ENCODE results near the gene CIP2A.

Gene CIP2A

DNA sequence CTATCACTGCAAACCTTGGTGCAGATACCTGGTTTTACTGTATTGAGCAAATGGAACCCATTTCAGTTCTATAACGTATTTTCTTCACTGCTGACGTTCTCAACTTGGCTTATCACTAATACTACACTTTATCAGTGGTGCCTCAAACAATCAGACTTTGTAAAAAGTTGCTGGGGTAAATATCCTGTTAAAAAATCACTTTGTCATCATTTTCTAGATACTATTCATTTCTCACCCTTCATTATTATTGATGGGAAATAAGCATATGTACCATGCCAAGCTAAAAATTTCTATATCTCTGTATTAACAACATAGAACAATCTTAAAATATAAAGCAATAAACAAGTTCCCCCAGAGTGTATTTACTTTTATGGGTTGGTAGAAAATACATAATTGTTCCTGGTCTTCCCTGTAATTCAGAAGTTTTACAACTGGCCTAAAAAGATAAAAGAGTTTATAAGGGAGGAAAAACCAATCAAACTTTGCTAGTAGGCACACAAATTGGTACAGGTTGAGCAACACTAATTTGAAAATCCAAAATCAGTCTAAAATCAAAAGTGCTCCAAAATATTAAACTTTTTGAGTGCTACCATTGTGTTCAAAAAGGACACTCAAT lies 33.2 kb downstream of the CIP2A start:
- no peak for DNase-seq

DNA sequence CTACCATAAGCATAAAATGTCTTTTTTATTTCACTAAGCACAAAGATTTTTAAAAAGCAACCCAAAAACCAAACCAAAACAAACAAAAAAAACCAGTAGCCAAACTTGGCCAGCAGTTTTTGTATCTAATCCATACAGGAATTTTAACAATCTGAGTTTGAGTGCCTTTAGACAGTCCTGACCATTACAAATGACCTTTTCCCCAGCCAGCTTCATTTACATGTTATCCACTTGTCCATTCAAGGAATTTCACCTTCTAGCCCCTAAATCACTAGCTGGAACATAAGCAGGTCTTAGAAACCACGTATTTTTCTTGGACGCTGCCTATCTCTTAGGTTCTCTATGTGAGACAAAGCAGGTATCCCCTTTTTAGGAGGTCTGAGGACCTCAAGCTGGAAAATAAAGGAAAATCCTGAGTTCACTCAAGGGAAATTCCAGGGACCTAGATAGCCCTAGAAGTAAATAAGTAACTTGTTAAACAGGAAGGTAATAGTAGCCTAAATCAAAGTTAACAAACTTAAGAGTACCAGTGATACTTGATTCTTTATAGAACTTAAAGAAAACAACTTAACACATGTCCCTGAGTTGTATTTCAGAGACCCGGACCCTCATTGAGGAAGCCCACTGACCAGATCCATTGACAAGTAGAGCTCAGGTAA lies 34.2 kb downstream of the CIP2A start:
- no peak for DNase-seq

DNA sequence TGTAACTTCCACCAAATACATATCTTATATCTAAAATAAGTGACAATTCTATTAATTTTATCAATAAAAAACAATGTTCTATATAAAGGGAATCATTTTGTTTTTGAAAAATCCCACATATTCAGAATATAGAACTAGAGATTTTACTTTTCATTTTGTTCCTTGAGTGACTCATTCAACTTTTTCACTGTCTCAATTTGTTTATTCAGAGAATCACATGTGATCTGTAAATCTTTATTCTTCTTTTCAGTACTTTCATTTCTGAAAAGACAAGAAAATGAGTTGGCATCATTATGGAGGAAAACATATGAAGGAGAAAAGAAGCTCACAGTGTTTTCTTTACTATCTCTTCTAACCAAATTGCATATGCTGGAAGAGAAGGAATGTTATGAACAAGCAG lies 35.0 kb downstream of the CIP2A start:
- DNase-seq: no peak

DNA sequence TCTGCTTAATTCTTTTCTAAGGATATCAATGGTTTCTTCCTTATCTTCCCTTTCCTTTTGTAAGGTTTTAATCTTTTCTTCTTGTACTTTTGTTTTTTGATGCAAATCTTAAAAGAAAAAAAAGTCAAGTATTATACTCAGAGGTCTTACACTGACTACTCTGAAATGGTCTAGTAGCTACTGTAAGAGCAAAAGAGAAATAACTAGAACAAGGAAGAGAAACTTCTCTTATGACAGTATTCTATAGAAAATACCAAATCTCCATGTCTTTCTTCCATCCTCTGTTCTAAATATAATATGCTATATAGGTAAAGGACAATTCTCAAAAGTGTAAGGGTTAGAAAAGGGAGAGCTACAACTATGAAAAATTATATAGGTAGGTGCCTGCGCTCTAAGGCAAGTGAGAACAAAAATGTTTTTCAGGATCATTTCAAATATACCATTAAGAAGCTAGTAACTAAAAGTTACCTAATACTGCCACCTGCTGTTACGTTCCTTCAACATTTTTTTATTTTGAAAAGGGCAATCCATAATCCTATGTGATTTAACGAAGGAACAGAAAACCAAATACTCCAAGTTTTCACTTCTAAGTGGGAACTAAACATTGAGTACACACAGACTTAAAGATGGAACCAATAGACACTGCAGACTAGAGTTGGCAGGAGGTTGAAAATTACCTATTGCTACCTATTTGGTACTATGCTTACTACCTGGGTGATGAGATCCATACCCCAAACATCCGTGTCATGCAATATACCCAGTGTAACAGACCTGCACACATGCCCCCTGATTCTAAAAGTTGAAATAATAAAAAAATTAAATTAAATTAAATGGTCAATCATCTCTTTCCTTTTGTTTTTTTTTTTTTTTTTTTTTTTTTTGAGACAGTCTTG lies 36.7 kb downstream of the CIP2A start:
- peak; percentile 5 for DNase-seq

DNA sequence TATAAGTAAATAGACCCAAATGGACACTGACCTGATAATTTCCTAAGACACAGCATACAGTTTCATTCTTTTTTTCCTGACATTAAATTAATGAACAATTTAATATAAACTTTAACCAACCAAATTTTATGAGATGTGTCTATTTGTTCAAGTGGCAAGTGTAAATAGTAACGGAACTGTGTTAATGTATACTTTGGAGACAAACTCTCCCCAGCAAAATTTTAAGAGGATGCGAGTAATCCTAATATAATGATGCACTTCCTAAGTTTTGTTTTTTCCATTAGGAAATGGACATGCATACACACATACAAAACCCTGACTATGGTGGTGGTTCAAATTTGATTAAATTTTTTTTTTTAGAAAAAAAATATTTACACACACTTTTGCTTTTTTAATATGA lies 40.4 kb downstream of the CIP2A start:
- DNase-seq: no peak

DNA sequence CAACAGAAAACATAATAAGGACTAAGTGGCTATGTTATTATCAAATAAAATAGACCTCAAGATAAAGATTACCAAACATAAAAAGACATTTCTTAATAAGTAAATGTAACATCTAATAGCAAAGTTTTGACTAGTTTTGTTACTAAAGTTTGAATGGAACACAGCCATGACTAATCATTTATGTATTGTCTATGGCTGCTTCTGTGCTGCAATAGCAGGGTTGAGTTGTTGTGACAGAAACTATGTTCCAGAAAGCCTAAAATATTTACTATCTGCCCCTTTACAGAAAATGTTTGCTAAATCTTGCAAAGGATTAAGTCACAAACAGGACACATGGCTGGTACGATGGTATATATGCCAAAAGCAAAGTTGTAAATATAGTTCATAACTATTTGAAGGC lies 40.9 kb downstream of the CIP2A start:
- no peak for DNase-seq

DNA sequence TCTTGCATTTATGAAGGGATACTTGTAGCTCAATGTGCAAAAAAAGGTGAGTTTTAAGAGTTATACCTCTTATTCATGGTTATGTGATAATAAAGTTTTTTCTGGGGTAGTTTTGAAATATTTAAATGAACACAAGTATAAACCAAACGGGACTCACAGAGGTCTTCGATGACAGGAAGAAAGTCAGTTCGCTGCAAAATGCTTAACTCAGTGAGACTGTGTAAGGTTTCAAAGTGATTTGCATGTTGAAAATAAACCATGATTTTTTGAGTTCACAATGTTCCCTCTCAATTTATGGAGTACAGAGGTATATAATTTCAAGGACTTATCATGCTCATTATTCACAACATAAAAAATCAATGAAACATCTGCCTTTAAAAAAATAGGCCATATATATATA lies 42.5 kb downstream of the CIP2A start:
- no peak for DNase-seq

DNA sequence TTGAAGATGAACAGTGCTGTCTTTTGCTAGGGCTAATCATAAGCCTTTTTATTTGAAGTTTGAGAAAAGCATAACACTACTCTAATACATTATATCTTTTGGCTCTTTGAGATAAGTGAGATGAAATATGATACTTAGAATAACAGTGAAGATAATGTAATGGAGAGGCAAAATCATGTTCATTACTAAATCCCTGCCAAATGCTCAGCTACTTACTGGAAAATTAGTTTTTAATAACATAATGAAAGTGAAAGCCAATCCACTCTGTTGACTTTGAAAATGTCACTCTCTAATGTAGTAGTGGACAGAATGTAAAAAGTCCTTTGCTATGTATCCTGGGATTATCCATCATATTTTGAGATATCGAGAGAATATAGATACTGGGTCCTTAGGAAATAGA lies 43.0 kb downstream of the CIP2A start:
- no peak for DNase-seq

DNA sequence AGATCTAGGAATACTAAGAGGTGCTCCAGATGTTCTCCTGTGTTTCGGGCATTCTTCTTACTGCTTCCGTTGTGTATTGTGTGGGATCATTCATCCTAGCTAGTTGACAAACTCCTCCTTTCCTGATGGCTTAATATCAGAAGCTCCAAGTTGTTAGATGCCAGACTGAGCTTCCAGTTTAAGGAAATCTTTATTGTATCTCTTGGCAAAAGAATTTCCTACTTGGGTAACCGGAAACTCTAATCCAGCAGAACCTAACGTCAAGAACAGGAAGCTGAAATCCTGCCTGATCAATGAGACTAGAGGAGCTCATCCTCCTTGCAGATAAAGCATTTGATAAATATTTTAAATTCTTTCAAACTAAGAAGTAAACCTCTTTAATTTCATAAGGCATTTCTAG lies 51.2 kb downstream of the CIP2A start:
- DNase-seq: no peak

DNA sequence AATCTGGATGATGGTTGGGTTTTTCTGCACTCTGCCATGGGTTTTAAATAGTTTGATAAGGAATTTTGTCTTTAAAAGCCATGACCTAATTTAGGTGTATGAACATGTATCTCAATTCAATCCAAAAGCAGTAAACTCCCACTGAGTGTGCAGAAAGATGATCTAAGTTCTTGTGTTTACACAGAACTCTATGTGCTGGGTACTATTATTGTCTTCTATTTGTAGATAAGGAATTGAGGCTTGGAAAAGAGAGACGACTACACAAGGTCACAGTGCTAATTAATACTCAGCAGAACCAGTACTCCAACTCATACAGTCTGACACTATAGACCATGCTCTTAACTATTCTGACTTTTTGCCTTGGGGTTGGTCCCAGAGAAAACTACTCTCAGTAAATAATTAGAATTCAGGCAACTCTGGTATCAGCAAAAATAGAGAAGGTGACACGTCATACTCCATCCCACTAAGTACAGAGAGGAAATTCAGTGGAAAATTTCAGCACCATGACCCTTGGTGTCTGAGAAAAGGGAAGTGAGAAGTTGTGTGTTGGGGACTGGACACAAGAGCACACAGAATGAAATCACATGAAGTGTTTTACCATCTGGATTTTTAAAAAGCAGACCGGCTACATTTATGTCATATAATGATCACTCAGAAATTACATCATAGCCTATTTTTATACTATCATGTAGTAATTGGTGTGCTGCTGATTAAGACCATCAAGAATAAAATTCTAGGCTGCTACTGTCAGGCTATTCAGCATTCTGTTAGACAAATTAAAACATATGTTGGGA lies 60.6 kb downstream of the CIP2A start:
- DNase-seq: no peak

DNA sequence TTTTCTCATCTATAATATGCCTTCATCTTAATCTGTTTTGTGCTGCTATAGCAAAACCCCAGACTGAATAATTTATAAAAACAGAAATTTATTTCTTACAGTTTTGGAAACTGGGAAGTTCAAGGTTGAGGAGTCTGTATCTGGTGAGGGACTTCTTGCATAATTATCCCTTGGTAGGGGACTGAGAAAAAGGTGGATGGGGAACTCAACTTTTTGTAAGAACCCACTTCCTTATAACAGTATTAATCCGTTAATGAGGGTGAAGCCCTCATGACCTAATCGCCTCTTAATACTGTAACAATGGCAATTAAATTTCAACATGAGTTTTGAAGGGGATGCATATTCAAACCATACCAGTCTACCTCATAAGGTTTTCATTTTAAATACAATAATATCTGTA lies 61.4 kb downstream of the CIP2A start:
- DNase-seq: no peak

DNA sequence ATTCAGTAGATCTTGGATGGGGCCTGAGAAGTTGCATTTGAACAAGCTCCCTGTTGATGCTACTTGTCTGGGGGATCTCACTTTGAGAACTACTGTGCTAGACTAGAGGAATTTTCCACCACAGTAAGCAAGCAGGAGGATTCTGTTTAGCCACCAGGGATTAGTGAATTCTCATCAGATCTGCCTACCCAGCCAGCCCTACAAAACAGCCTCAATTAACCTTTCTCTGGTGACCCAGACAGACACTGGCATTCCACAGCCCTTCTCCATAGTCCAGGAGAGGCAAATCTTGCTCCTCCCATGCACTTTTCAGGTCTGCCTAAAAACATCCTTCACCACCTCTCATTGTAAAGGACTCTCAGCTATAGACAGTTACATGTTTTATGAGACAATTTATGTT lies 62.1 kb downstream of the CIP2A start:
- DNase-seq: no peak

DNA sequence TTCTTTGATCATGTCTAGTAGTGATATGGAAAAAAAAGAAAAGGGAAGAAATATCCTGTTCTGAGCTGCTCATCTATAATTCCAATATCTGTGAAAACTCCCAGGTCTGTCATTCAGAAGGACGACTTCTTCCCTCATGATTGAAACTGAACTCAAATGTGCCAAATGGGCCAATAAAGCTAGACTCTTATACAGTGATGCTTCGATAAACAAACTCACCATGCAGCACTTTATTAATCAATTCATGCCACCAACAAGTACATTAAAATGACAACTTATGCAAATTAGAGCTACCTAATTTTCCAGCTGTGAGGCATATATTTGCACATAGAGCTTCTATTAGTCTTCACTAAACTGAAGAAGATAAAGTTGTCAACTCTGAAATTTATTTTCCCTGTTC lies 63.3 kb downstream of the CIP2A start:
- DNase-seq: no peak

DNA sequence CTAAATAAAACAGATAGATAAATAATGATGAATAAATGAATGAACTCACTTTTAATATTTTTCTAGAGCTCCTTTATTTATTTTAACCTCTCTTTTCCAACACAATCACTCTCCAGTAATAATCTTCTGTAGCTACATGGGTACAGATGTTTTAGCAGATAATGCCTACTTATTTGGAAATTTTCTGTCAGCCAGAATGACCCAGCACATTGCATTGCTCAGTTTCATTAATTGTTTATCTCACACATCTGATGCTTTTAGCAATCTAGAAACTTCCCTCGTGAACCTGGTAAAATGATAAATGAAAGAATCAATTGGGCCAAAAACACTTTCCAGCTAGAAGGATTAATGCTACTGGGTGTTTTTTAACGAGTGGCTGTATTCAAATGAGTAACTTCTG lies 64.0 kb downstream of the CIP2A start:
- DNase-seq: no peak

DNA sequence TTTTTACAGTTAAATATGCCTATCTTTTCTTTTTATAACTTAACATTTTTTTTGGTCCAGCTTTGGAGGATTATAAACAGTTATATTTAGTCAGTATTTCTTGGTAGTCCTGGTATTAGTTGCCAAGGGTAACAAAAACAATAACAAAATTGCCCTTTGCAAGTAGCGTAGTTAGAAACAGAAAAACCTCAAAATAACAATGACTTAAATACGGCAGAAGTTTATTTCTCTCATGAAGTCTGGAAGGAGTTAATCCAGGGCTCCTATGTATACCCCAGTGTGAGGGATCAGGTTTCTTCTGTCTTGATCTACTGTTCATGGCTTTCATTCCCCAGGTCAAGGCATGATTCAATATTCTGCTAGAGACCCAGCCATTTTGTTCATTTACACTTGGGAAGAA lies 64.7 kb downstream of the CIP2A start:
- DNase-seq: no peak

DNA sequence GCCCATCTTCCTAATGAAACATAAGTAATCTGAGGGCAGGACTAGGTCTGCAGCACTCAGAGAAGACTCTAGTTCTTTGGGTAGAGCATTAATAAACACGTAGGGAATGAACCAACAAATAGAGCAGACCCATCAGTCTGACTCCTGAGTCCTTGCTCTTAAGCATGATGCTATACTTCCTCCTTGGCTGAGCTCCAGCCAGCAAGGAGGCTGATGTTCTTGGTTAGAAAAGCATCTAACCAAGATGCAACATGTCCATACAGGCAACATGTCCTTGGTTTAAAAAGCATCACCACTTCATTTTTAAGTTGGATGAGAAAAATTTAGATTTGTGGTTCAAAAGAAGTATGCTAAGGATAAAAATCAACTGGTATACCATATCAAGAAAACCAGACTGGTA lies 70.3 kb downstream of the CIP2A start:
- no peak for DNase-seq

DNA sequence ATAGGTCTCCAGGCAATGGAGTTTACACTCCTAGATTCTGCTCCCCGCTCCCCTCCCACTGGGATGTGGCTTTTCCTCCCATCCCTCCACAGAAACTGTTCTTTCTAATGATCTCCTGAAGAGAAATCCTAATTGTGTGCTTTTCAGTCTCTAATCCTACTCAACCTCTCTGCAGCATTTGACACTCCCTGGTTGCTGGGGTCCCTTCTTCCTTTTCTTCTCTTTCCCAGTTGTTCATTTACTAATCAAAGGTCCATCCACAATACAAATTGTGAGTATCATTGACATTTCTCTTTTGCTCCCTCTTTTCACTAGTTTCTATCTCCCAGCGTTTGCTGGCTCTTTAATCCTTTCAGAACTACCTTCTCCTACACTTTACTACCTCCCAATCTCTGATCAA lies 72.4 kb downstream of the CIP2A start:
- DNase-seq: no peak

DNA sequence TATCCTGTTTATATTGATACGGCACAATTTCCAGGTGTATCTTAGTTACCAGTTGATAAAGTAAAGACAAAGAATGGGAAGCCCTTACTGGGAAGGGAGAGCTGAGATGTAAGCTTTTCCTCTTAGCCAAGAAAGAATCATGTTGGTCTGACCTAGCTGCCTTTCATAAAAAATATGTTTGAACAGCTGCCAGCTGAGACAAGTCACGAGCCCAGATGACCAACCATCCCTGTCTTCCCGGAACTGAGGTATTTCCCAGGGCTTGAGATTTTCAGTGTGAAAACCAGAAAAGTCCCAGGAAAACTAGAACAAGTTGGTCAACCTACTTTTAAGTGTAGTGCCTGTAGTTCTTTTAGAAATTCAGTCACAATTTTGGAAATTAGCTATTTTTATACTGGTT lies 75.3 kb downstream of the CIP2A start:
- DNase-seq: no peak

DNA sequence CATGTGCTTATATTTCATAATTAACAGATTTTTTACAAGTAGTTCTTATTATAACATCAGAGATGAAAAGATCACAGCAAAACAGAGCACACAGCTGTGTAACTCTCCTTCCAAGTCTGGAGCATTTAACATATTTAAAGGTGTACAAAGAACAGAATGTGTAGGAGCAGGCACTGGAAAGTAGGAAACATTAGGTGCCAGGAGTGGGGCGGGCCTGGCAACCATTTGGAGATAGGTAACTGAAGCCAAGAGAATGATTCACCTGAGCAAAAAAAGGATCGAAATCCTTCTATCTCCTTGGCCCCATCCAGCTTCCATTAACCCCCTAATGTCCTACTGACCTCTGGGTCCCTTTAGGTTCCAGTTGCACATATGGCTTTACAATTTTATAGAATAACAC lies 76.6 kb downstream of the CIP2A start:
- DNase-seq: no peak

DNA sequence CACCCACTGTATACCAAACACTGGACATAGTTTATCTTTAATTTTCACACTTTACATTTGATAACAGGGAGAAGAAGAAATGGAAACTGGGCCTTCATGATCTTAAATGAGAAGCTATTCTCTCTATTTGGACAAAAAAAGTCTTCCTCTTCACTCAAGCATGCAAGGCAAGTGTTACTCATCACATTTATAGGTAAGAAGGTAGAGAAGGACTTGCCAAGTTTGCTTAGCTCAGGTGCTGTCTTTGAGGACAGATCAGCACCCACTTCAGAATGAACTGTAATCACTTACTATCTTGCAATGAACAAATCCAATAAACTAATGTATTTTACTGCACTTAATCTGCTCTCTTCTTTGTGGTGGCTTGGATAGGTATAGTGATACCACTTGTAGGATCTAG lies 77.7 kb downstream of the CIP2A start:
- DNase-seq: no peak

DNA sequence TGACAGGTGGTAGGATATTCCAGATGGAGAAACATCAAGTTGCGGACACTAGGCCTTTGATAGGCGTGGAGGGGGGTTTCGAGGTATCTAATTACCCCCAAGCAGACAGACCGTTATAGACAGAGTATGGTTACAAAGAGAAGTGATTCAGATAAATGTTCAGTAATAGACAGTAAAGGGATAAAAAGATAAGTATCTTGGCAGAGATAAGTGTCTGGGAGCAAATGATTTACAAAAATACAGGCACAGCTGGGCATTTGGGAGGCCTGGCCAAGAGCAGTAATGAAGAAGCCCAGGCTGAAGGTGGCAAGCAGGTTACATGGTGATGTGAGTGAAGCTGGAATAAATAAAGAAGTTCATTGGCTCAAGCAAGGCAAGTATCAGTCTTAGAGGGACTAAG lies 78.2 kb downstream of the CIP2A start:
- DNase-seq: no peak

DNA sequence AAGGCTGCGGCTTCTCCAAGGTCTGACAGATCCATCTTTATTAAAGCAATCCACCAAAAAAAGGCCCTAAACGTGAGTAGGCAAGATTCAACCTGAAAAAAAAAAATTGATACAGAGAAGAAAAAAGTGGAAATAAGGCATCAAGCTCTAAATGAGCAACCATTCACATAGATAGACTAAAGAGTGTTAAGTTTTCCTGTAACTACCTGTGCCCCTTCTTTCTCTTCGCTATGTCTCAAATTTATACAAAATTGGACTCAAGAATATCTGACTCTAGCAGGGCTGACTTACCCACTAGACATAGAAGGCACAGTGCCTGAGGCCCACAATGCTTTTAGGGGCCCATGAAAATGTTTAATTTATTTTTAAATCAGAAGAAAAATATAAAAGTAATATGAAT lies 78.7 kb downstream of the CIP2A start, which contains the start of gene MYH15:
MYH15 (minus strand) TSS at position 101 of the 400 bp plus-strand sequence; CDS start at position 35, 66 bp downstream.
- no peak for DNase-seq

DNA sequence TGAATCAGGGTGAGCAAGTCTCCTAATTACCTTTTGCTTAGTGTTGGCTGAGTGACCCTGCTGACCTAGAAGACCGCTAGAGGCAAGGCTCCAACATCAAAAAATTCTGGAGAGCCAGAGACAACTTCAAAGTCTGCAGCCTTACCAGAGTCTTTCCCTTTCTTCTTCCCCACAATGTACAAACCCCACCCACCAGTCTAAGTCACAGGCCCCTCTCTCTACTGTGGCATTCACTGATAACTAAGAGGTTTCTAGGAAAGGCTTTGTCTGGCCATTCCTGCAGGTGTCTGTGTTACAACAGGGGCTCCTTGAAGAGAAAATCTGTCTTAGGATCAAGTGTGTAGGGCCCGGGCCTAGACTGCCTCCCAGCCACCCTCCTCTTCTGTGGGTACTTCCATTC lies 79.4 kb downstream of the CIP2A start:
- no peak for DNase-seq

Data from NCI-H2227 treated with DMSO at 0.1 percent for 48 hours (cell line).